GM12874 (cell line): Measurements from ENCODE around the gene SLC39A9.

ENCODE experiments used
- TF ChIP-seq, protein P1 (sequence below): IDR thresholded peaks from 2 replicates; pipeline ENCODE4 v1.5.1; 2011; ENCODE audit warnings: low read depth, mild to moderate bottlenecking, control low read depth, low read length, moderate library complexity; ENCODE audit not compliant: insufficient read depth

Gene SLC39A9

DNA sequence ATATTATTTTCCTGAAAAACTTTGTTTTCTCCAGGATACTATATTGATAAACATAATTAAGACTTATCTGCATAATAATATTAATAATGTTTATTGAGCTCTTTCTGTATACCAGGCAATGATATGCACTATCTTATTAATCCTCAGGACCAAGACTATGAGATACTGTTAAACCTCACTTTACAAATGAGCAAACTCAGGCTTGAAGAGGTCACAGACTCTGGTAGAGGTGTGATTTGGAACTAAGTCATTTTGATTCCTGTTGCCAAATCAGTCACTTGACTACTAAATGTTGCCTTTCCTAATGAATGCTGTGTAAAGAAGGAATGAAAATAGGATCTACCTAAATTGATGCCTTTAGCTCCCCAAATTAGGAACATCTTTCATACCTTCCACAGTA is 7.3 kb downstream of the SLC39A9 start:
- TF ChIP-seq, protein P1, sequence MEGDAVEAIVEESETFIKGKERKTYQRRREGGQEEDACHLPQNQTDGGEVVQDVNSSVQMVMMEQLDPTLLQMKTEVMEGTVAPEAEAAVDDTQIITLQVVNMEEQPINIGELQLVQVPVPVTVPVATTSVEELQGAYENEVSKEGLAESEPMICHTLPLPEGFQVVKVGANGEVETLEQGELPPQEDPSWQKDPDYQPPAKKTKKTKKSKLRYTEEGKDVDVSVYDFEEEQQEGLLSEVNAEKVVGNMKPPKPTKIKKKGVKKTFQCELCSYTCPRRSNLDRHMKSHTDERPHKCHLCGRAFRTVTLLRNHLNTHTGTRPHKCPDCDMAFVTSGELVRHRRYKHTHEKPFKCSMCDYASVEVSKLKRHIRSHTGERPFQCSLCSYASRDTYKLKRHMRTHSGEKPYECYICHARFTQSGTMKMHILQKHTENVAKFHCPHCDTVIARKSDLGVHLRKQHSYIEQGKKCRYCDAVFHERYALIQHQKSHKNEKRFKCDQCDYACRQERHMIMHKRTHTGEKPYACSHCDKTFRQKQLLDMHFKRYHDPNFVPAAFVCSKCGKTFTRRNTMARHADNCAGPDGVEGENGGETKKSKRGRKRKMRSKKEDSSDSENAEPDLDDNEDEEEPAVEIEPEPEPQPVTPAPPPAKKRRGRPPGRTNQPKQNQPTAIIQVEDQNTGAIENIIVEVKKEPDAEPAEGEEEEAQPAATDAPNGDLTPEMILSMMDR: no peak

DNA sequence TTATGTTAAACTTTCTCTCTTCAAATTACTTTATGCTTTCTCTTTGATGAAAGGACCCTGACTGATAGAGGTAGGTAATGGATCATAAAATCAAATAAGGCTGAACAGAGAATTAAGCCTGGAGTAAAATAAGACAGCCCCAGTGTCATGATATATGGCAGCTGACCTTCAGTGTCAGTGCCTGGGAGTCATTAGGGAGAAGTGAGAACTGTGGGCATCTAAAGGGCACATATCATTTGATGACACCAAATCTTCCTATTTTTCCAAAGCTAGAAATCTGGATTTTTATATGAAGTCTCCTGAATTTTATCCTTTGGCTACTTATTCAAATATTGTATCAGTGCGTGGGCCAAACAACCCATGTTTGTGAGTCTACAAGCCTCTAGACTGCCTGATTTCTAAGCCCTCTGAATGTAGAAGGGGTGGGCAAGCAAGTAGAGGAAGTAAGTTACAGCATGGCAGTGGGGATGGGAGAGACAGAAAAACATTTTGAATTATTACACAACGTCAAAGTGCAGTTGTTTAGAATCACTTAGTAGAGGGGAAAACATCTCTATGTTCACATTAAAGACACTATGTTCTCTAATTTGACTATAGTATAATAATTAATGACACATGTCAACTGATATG is 10.0 kb downstream of the SLC39A9 start:
- TF ChIP-seq, protein P1: no peak

DNA sequence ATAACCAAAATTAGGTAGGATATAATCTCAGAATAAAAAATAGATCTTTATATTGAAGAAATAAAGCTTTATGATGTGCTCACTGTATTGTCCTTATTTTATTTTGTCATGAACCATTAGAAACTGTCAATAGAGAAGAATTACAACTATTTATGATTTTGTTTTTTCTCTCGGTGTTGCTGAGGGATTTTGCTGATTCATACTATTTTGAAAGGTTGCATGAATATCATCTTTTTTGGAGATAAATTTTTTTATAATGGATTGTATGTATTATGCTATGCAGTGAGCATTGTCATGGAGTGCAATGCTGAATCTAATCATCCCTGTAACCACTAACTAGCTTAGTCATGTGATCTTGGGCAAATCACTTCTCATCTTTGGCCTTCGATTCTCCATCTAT is 15.0 kb downstream of the SLC39A9 start:
- TF ChIP-seq, protein P1: no peak

DNA sequence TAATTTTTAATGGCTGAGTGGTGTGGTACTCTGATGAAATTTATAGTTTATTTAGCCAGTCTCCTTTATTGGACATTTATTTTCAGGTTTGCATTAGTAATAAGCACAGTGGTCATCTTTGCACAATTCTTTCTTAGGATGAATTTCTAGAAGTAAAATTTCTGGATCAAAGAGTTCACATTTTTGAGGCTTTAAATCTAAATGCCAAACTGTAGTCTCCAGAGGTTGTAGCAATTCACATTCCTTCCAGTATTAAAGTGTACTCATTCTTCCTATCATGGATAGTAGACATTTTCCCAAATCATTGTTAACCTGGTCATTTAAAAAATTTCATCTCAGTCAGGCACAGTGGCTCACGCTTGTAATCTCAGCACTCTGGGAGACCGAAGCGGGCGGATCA is 24.8 kb downstream of the SLC39A9 start:
- TF ChIP-seq, protein P1: no peak

DNA sequence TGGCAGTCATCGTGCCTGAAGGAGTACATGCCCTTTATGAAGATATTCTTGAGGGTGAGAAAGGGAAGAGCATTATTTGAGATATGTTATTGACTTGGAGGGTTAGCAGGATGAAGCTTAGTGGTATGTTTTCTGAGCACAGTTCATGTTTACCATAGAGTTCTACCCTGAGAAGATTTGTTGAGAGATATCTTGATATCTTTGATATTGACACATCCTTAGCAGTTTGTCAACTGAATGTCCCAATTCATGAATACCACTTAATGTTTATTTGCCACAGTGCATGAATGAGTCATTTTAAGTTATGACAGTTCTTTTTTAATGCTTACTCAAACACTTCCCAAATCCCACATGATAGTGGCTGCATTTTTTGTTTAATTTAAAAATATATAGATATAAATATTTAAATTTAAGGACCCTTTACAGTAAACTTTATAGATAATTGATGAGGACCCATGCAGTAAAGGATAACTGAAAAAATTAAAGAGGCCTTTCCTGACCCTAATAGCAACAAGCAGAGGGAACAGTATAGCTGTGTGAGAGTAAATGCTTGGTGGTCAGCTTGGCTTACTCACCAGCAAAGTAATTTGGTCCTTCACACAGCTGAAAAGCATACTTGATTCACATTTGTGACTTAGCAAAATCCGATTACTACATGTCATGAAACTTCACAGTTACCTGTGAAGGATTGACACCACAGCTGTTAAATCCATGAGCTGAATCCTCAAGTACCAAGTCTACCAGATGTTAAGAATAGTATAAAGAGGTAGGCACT is 25.8 kb downstream of the SLC39A9 start:
- TF ChIP-seq, protein P1: no peak

DNA sequence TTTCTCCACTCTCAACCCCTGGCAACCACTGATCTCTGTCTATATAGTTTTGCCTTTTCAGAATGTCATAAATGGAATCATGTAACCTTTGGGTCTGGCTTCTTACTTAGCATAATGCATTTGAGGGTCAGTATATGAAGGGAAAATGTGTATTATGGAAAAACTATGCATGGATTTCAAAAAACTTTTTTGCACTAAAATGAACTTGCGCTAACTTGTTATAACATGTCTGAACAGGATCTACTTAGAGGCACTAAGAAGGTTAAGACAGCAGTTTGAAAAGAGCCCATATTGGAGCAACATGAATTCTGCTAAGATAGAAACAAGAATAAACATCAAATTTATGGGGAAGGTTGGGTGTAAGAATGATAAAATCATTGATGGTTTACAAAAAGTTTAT is 29.1 kb downstream of the SLC39A9 start:
- TF ChIP-seq, protein P1: no peak

DNA sequence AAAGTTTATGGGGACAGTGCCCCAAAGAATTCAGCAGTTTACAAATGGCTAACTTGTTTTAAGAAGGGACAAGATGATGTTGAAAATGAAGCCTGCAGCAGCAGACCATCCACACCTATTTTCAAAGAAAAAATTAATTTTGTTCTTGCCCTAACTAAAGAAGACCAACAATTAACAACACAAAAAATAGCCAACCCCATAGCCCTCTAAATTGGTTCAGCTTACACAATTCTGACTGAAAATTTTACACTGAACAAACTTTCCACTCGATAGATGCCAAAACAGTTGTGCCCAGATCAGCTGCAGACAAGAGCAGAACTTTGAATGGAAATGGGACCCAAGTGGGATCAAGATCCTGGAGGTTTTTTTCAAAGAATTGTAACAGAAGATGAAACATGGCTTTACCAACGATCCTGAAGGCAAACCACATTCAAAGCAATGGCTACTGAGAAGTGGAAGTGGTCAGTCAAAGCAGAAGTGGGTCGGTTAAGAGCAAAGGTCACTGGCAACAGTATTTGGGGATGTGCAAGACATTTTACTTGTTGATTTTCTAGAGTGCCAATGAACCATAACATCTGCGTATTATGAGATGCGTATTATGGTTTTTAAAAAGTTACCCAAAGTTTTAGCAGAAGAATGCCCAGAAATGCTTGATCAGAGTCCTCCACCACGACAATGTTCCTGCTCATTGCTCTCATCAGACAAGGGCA is 30.0 kb downstream of the SLC39A9 start:
- TF ChIP-seq, protein P1: no peak
